LNCaP clone FGC (cell line): ENCODE data around the gene PTPN3.

Experiments
- DNase-seq: peaks from one replicate; pipeline ENCODE4 v3.0.0-alpha.2; 2011; ENCODE audit warnings: low read depth
- H3K4me3 ChIP-seq: 2 replicates; pipeline ENCODE4 v1.5.1; 2011; ENCODE audit warnings: mild to moderate bottlenecking, low read depth, low read length, control low read depth
- TF ChIP-seq, protein P1 (sequence below): IDR thresholded peaks from 2 replicates; pipeline ENCODE4 v1.5.1; 2012; ENCODE audit warnings: mild to moderate bottlenecking; ENCODE audit not compliant: control insufficient read depth, insufficient read depth; ENCODE audit errors: extremely low read depth

Gene PTPN3

DNA sequence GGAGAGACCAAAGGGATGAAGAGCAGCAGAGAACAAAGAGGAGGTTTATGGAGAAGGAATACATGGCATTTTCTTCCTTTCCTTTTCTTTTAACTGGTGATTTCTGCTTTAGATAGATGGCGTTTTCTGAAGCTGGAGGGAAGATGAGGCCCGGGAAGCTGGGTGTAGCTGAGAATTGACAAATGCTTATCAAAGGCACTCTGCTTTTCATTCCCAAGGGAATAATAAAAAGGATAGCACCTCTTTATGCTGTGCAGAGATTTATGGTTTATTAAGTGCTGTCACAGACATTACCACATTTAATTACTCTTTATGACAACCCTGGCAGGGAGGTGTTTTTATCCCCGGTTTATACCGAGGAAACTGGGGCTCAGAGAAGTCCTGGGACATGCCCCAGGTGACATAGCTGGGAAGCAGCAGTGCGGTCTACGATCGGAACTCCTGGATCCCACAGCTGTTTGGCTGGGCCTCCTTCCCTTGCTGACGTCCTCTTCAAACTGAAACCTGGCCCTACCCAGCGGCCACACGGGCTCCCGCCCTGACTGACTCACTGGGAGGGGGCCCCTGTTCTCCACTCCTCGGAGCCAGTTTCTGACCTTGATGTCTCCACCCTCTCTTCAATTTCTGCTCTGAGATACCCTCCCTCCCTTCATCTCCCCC is 169.0 kb downstream of the PTPN3 start:
- DNase-seq, result no peak
- H3K4me3 ChIP-seq, result no peak overlapping the region
- TF ChIP-seq, protein P1, sequence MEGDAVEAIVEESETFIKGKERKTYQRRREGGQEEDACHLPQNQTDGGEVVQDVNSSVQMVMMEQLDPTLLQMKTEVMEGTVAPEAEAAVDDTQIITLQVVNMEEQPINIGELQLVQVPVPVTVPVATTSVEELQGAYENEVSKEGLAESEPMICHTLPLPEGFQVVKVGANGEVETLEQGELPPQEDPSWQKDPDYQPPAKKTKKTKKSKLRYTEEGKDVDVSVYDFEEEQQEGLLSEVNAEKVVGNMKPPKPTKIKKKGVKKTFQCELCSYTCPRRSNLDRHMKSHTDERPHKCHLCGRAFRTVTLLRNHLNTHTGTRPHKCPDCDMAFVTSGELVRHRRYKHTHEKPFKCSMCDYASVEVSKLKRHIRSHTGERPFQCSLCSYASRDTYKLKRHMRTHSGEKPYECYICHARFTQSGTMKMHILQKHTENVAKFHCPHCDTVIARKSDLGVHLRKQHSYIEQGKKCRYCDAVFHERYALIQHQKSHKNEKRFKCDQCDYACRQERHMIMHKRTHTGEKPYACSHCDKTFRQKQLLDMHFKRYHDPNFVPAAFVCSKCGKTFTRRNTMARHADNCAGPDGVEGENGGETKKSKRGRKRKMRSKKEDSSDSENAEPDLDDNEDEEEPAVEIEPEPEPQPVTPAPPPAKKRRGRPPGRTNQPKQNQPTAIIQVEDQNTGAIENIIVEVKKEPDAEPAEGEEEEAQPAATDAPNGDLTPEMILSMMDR, result no peak
